Kidney epithelial cell (primary cell): ENCODE measurements around the gene NDRG2. TPM values are rescaled to one million over a fixed set of nuclear protein-coding genes. Genes with fewer than 3 reads are reported as not detected.

Experiments
- DNase-seq: peaks from one replicate; pipeline ENCODE4 v3.0.0-alpha.2; 2010; ENCODE audit warnings: low read depth
- H3K27me3 ChIP-seq: 2 replicates; pipeline ENCODE4 v1.6.0; 2011; ENCODE audit warnings: low read length; ENCODE audit not compliant: control insufficient read depth, insufficient read depth
- H3K36me3 ChIP-seq: 2 replicates; pipeline ENCODE4 v1.5.1; 2011; ENCODE audit warnings: low read length; ENCODE audit not compliant: control insufficient read depth, insufficient read depth
- H3K4me3 ChIP-seq: 2 replicates; pipeline ENCODE4 v1.5.1; 2011; ENCODE audit warnings: low read depth, mild to moderate bottlenecking, control low read depth, low read length
- total RNA-seq: library from RNA; depleted of rRNA; stranded (reverse); fragments of >200 nt; gene quantifications from 2 replicates; pipeline ENCODE4 v1.2.3, GENCODE V29; 2015
- TF ChIP-seq, protein P1 (sequence below): IDR thresholded peaks from 2 replicates; pipeline ENCODE4 v1.5.1; 2011; ENCODE audit warnings: mild to moderate bottlenecking, moderate library complexity, low read length, control low read depth, inconsistent platforms; ENCODE audit not compliant: insufficient read depth, poor library complexity, severe bottlenecking

The NDRG2 gene
- total RNA-seq: 5.2 and 10.5 TPM in 2 replicates

DNA sequence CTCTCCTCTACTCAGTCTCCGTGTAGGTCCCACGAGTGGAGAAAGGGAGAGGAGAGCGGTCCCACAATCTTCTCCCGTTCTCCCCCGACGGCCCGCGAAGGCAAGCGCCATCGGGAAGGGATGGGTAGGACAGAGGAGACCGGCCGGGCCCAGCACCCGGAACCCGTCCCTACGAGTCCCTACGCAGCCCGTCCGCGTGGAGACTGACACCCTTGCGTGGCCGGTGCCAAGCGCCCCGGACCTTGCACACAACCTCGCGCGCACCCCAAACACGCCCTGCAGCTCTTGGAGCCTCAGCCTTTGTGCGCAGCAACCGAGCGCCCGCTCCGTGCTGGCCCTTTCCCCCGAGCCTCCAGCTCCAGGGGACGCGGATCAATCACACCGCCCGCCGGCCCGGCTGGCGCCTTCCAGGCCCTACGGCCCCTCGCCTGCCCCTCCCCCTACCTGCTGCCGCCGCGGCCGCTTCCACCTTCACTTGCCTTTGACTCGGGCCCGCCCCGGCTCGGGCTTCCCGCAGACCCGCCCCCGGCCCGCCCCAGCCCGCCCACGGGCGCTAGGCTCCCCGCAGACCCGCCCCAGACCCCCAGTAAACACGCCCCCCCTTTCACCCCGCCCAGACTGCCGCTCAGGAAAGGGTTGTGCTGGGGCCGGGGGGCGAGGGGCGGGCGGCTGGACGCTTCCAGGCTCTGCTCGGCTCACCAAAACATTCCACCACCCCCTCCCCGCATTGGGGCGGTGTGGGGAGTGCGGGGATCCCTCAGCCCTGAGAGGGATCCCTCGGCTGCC is at the start of gene NDRG2:
NDRG2 (minus strand) TSS at position 477 of the 786 bp plus-strand sequence. CDS start 1,746 bp downstream, outside the sequence.
- peak within 1 kb of the TSS; percentile 43 for H3K4me3 ChIP-seq
- peaks cover 30% of the 10 kb centered on the region for H3K27me3 ChIP-seq
- no peaks in the 10 kb centered on the region for H3K36me3 ChIP-seq
- no peak for DNase-seq
- TF ChIP-seq, protein P1, sequence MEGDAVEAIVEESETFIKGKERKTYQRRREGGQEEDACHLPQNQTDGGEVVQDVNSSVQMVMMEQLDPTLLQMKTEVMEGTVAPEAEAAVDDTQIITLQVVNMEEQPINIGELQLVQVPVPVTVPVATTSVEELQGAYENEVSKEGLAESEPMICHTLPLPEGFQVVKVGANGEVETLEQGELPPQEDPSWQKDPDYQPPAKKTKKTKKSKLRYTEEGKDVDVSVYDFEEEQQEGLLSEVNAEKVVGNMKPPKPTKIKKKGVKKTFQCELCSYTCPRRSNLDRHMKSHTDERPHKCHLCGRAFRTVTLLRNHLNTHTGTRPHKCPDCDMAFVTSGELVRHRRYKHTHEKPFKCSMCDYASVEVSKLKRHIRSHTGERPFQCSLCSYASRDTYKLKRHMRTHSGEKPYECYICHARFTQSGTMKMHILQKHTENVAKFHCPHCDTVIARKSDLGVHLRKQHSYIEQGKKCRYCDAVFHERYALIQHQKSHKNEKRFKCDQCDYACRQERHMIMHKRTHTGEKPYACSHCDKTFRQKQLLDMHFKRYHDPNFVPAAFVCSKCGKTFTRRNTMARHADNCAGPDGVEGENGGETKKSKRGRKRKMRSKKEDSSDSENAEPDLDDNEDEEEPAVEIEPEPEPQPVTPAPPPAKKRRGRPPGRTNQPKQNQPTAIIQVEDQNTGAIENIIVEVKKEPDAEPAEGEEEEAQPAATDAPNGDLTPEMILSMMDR: no peak

- Histone ChIP-seq H3K27me3 (no peaks in the 10 kb centered on the region), H3K4me3 (no peak overlapping the region), H3K36me3 (peaks cover 9% of the 10 kb centered on the region)
- TF ChIP-seq, protein P1: no peak
- no peak for DNase-seq
These were observed 49.1 kb upstream of the NDRG2 start for GRCh38 chr14:21073921-21074320.

- Histone ChIP-seq H3K36me3 (peaks cover 9% of the 10 kb centered on the region), H3K27me3 (no peaks in the 10 kb centered on the region), H3K4me3 (no peak overlapping the region)
- DNase-seq: no peak
- TF ChIP-seq, protein P1: no peak
These were observed 48.0 kb upstream of the NDRG2 start for GRCh38 chr14:21072781-21073339.

GRCh38 chr14:21072031-21072473 is 47.2 kb upstream of the NDRG2 start:
- TF ChIP-seq, protein P1: no peak
- Histone ChIP-seq H3K27me3 (no peaks in the 10 kb centered on the region), H3K4me3 (peak overlapping the region; percentile 81), H3K36me3 (peaks cover 8% of the 10 kb centered on the region)
- no peak for DNase-seq

DNA sequence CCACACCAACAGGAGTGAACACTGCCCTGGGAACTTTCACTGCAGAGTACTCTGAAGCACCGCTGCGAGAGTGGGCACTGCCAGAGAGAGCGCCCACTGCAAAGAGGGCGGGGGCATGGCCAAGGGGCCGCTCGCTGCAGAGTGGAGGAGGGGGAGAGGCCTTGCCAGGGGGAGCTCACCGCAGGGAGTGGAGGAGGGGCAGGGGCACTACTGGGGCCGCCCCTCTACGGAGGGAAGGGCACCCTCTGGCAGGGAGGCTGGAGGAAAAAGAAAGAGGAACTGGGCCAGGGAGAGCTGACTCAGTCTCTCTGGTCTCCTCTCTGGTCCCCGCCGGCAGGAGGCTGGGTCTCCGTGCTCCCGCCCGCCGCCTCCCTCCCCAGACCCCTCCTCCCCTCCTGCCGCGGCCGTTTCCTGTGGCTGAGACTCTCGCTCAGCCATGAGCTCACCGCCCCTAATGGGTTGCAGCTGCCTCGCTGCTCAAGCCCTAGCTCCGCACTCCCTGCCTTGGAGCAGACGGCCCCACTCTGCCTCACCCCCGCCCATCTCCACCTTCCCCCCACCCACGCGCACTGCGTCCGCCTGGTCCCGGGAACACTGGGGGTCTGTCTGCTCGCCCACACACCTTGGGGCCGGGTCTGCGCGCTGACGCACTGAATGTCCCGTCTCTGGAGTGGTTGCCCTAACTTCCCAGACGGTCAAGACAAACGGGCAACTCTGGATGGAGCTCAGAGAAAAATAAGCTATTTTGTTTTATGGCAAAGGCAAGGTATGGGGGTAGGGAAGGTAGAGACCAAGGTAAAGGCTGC is 46.6 kb upstream of the NDRG2 start:
- Histone ChIP-seq H3K27me3 (no peaks in the 10 kb centered on the region), H3K36me3 (peaks cover 8% of the 10 kb centered on the region), H3K4me3 (peak overlapping the region; percentile 81)
- TF ChIP-seq, protein P1: no peak
- DNase-seq: no peak
